Activated T-helper 1 cell treated with anti-CD3 and anti-CD28 coated beads, Interleukin-12 subunit alpha, Interleukin-12 subunit beta, Interleukin-2, Interleukin-4 antibody, amounts not matched to agents 30 ng/mL and 10 ng/mL and 1 ng/mL, durations not matched to agents 14 hours and 24 hours and 36 hours (primary cell): ENCODE measurements around the gene PHTF1. TPM values are rescaled to one million over a fixed set of nuclear protein-coding genes. Genes with fewer than 3 reads are reported as not detected.

ENCODE experiments used
- DNase-seq: peaks from one replicate; pipeline ENCODE4 v3.0.0; 2021; ENCODE audit warnings: low spot score
- H3K27ac Mint-ChIP-seq: one replicate; pipeline ENCODE4 v1.8.0; 2021; ENCODE audit warnings: mild to moderate bottlenecking, mixed read lengths
- H3K27me3 Mint-ChIP-seq: one replicate; pipeline ENCODE4 v1.8.0; 2022; ENCODE audit warnings: mild to moderate bottlenecking, moderate library complexity, mixed read lengths; ENCODE audit not compliant: insufficient read depth
- H3K36me3 Mint-ChIP-seq: one replicate; pipeline ENCODE4 v1.8.0; 2021; ENCODE audit warnings: low read depth, mixed read lengths
- H3K4me1 Mint-ChIP-seq: one replicate; pipeline ENCODE4 v1.8.0; 2021; ENCODE audit warnings: low read depth, mixed read lengths
- H3K4me3 Mint-ChIP-seq: one replicate; pipeline ENCODE4 v1.8.0; 2021; ENCODE audit warnings: mild to moderate bottlenecking, moderate library complexity, mixed read lengths
- H3K9me3 Mint-ChIP-seq: one replicate; pipeline ENCODE4 v1.8.0; 2021; ENCODE audit warnings: mixed read lengths
- intact Hi-C: fragments of 100-400 bp; cut with micrococcal nuclease; formaldehyde crosslinking; loops from one replicate; pipeline ENCODE4 v1.15.1; 2024
- total RNA-seq: library from RNA; stranded (reverse); gene quantifications from 2 replicates; pipeline ENCODE4 v1.2.3, GENCODE V29; 2022

The PHTF1 gene
- total RNA-seq, 1 donor from 2014 or later = 14.7 TPM

DNA sequence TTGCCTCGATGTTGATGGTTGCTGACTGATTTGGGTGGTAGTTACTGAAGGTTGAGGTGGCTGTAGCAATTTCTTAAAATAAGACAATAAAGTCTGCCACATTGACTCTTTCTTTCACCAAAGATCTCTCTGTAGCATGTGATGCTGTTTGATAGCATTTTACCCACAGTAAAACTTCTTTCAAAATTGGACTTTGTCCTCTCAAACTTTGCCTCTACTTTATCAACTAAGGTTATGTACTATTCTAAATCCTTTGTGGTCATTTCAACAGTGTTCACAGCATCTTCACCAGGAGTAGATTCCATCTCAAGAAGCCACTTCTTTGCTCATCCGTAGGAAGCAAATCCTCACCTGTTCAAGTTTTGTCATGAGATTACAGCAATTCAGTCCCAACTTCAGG lies 93.2 kb downstream of the PHTF1 start:
- no peak overlapping the region for H3K4me3 Mint-ChIP-seq
- H3K9me3 Mint-ChIP-seq = no peaks in the 10 kb centered on the region
- intact Hi-C loops = no loop called here
- no peaks in the 10 kb centered on the region for H3K27me3 Mint-ChIP-seq
- H3K27ac Mint-ChIP-seq = no peak overlapping the region
- H3K36me3 Mint-ChIP-seq = no peaks in the 10 kb centered on the region
- no peaks in the 10 kb centered on the region for H3K4me1 Mint-ChIP-seq
- no peak for DNase-seq

GRCh38 chr1:113665071-113665470 lies 94.2 kb downstream of the PHTF1 start:
- no peak for DNase-seq
- Mint-ChIP-seq H3K4me3 (no peak overlapping the region), H3K9me3 (no peaks in the 10 kb centered on the region), H3K36me3 (no peaks in the 10 kb centered on the region), H3K4me1 (no peaks in the 10 kb centered on the region), H3K27ac (no peak overlapping the region), H3K27me3 (no peaks in the 10 kb centered on the region)
- intact Hi-C loops = no loop called here

GRCh38 chr1:113663165-113663951 lies 95.9 kb downstream of the PHTF1 start:
- Mint-ChIP-seq H3K9me3 (no peaks in the 10 kb centered on the region), H3K27me3 (no peaks in the 10 kb centered on the region), H3K4me1 (no peaks in the 10 kb centered on the region), H3K4me3 (no peak overlapping the region), H3K27ac (no peak overlapping the region), H3K36me3 (no peaks in the 10 kb centered on the region)
- intact Hi-C loops = no loop called here
- DNase-seq = no peak

GRCh38 chr1:113662101-113662500 lies 97.2 kb downstream of the PHTF1 start:
- DNase-seq = no peak
- Mint-ChIP-seq H3K9me3 (no peaks in the 10 kb centered on the region), H3K36me3 (no peaks in the 10 kb centered on the region), H3K27me3 (no peaks in the 10 kb centered on the region), H3K27ac (no peak overlapping the region), H3K4me3 (no peak overlapping the region), H3K4me1 (no peaks in the 10 kb centered on the region)
- intact Hi-C loops = no loop called here

DNA sequence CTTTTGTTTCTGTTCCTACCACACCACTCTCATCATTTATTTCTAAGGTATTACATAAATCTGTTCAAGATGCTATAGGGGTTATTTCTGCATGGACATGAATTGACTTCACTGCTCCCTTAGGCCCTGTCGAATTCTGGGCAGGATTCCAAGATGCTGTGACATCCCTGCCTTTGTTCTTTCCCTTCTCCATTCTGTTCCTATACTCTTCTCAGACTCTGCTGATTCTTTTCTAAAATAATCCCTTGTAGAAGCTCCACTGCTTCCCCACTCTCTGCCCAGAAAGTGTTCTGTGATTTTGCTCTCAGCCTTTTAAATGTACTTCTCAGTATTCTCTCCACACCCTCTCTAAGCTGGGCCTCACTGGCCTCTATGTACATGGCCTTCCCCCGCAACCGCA lies 99.2 kb downstream of the PHTF1 start:
- intact Hi-C loops = no loop called here
- DNase-seq = no peak
- H3K36me3 Mint-ChIP-seq = no peaks in the 10 kb centered on the region

GRCh38 chr1:113659556-113659955 lies 99.7 kb downstream of the PHTF1 start:
- H3K4me1 Mint-ChIP-seq = no peaks in the 10 kb centered on the region
- no peak overlapping the region for H3K27ac Mint-ChIP-seq
- H3K9me3 Mint-ChIP-seq = no peaks in the 10 kb centered on the region
- DNase-seq = no peak
- no peak overlapping the region for H3K4me3 Mint-ChIP-seq
- no peaks in the 10 kb centered on the region for H3K27me3 Mint-ChIP-seq
- intact Hi-C loops = no loop called here
- no peaks in the 10 kb centered on the region for H3K36me3 Mint-ChIP-seq

More for the DNA sequence above, 99.2 kb downstream of the PHTF1 start:
- Mint-ChIP-seq H3K9me3 (no peaks in the 10 kb centered on the region), H3K27me3 (no peaks in the 10 kb centered on the region), H3K27ac (no peak overlapping the region), H3K4me1 (no peaks in the 10 kb centered on the region), H3K4me3 (no peak overlapping the region)

DNA sequence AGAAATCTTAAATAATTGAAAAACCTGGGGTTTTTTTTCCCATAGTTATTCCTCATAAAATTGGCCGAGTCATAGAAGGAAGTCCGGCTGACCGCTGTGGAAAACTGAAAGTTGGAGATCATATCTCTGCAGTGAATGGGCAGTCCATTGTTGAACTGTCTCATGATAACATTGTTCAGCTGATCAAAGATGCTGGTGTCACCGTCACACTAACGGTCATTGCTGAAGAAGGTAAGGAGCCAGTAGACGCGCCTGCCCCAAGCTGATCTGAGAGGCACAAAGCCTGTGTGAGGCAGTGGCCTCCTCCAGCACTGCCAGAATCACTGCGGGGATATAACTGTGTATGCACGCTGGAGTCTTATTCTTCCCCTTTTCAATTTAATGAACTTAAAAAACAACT lies 100.3 kb downstream of the PHTF1 start:
- intact Hi-C loops = no loop called here
- DNase-seq = no peak
- Mint-ChIP-seq H3K27ac (no peak overlapping the region), H3K36me3 (no peaks in the 10 kb centered on the region), H3K9me3 (no peaks in the 10 kb centered on the region), H3K27me3 (no peaks in the 10 kb centered on the region), H3K4me1 (no peaks in the 10 kb centered on the region), H3K4me3 (no peak overlapping the region)

- H3K36me3 Mint-ChIP-seq = no peaks in the 10 kb centered on the region
- no peaks in the 10 kb centered on the region for H3K9me3 Mint-ChIP-seq
- DNase-seq = no peak
- H3K27me3 Mint-ChIP-seq = no peaks in the 10 kb centered on the region
- H3K4me3 Mint-ChIP-seq = no peak overlapping the region
- no peaks in the 10 kb centered on the region for H3K4me1 Mint-ChIP-seq
- intact Hi-C loops = no loop called here
- H3K27ac Mint-ChIP-seq = no peak overlapping the region
These were observed 101.7 kb downstream of the PHTF1 start for GRCh38 chr1:113657556-113658063.

GRCh38 chr1:113657126-113657525 lies 102.2 kb downstream of the PHTF1 start:
- no peak overlapping the region for H3K4me3 Mint-ChIP-seq
- DNase-seq = no peak
- no peaks in the 10 kb centered on the region for H3K4me1 Mint-ChIP-seq
- intact Hi-C loops = no loop called here
- H3K36me3 Mint-ChIP-seq = no peaks in the 10 kb centered on the region
- H3K27ac Mint-ChIP-seq = no peak overlapping the region
- no peaks in the 10 kb centered on the region for H3K9me3 Mint-ChIP-seq
- no peaks in the 10 kb centered on the region for H3K27me3 Mint-ChIP-seq

- no peak for DNase-seq
- H3K9me3 Mint-ChIP-seq = no peaks in the 10 kb centered on the region
- intact Hi-C loops = no loop called here
- H3K36me3 Mint-ChIP-seq = no peaks in the 10 kb centered on the region
- H3K4me1 Mint-ChIP-seq = no peaks in the 10 kb centered on the region
- H3K27ac Mint-ChIP-seq = no peak overlapping the region
- no peak overlapping the region for H3K4me3 Mint-ChIP-seq
- no peaks in the 10 kb centered on the region for H3K27me3 Mint-ChIP-seq
These were observed 104.4 kb downstream of the PHTF1 start for GRCh38 chr1:113654883-113655282.

- Mint-ChIP-seq H3K9me3 (no peaks in the 10 kb centered on the region), H3K27ac (no peak overlapping the region), H3K4me3 (no peak overlapping the region), H3K27me3 (no peaks in the 10 kb centered on the region), H3K36me3 (no peaks in the 10 kb centered on the region), H3K4me1 (no peaks in the 10 kb centered on the region)
- intact Hi-C loops = no loop called here
- DNase-seq = no peak
These were observed 105.5 kb downstream of the PHTF1 start for GRCh38 chr1:113653741-113654140.

DNA sequence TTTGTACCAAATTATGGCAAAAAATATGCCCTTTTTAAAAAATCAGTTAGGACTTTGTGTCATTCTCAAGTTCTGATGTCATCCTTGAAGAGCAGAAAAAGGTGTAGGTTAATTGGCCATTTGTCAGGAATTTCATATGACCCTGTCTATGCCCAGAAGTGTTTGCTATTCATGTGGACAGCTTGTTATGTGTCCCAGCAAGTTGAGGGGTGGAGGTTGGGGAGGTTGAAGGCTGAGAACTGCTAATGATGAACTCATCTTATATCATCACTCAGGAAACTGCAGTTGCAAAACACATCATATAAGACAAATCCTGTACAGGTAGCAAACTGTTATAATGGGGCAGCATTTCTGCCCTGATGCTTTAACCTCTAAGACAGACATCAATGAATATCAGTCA lies 106.5 kb downstream of the PHTF1 start:
- no peak overlapping the region for H3K4me3 Mint-ChIP-seq
- H3K4me1 Mint-ChIP-seq = no peaks in the 10 kb centered on the region
- no peaks in the 10 kb centered on the region for H3K9me3 Mint-ChIP-seq
- intact Hi-C loops = no loop called here
- no peak for DNase-seq
- H3K27me3 Mint-ChIP-seq = no peaks in the 10 kb centered on the region
- H3K27ac Mint-ChIP-seq = no peak overlapping the region
- no peaks in the 10 kb centered on the region for H3K36me3 Mint-ChIP-seq

GRCh38 chr1:113648478-113648877 lies 110.8 kb downstream of the PHTF1 start:
- Mint-ChIP-seq H3K4me3 (no peak overlapping the region), H3K9me3 (no peaks in the 10 kb centered on the region), H3K27ac (no peak overlapping the region), H3K27me3 (no peaks in the 10 kb centered on the region), H3K4me1 (no peaks in the 10 kb centered on the region), H3K36me3 (no peaks in the 10 kb centered on the region)
- no peak for DNase-seq
- intact Hi-C loops = no loop called here

GRCh38 chr1:113647164-113647563 lies 112.1 kb downstream of the PHTF1 start:
- intact Hi-C loops = no loop called here
- no peak overlapping the region for H3K4me3 Mint-ChIP-seq
- DNase-seq = no peak
- H3K4me1 Mint-ChIP-seq = no peaks in the 10 kb centered on the region
- no peaks in the 10 kb centered on the region for H3K36me3 Mint-ChIP-seq
- H3K27me3 Mint-ChIP-seq = no peaks in the 10 kb centered on the region
- H3K9me3 Mint-ChIP-seq = no peaks in the 10 kb centered on the region
- H3K27ac Mint-ChIP-seq = no peak overlapping the region
